ENCODE measurements around the gene WDR74.
"Not testable (repeated sequence)": the region's sequence is repeated elsewhere in the genome, so short reads cannot be mapped to it uniquely, and the experiment has no call there.

WDR74 gene

DNA sequence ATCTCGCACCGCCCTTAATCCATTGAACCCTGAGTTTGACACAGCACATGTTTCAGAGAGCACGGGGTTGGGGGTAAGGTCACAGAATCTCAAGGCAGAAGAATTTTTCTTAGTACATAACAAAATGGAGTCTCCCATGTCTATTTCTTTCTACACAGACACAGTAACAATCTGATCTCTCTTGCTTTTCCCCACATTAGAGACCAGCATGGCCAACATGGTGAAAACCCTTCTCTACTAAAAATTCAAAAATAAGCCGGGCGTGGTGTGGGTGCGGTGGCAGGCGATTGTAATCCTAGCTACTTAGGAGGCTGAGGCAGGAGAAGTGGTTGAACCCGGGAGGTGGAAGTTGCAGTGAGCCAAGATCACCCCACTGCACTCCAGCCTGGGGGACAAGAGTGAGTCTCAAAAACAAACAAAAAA is 19.9 kb upstream of the WDR74 start:
- not testable (repeated sequence) for DNase-seq

DNA sequence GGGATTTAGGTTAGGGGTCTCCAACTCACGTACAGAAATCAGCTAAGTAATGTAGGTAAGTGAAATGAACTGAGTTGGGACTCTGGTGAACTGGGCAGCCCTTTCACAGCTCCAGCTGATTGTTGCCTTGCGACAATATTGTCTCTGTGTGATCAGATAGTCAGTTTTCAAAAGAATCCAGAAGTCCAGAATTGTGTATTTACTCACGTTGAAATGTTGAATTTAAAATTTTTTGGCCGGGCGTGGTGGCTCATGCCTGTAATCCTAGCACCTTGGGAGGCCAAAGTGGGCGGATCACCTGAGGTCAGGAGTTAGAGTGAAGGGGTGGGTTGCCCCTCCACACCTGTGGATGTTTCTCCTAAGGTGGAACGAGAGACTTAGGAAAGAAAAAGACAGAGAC is 18.8 kb upstream of the WDR74 start:
- DNase-seq = no peak

DNA sequence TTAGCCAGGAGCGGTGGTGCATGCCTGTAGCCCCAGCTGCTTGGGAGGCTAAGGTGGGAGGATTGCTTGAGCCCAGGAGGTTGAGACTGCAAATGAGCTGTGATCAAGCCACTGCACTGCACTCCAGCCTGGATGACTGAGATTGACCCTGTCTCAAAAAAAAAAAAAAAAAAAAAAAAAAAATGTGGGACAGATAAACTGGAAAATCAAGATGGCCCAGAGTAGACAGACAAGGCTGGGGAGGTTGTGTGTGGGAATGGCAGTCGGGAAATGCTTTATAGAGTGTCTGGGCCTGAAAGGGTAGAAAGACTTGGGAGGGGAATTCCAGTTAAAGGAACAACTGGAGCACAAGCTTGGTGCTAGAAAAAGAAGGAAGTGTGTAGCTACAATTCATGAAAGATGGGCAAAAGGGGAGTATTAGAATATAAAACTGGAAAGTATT is 18.2 kb upstream of the WDR74 start:
- DNase-seq = no peak

DNA sequence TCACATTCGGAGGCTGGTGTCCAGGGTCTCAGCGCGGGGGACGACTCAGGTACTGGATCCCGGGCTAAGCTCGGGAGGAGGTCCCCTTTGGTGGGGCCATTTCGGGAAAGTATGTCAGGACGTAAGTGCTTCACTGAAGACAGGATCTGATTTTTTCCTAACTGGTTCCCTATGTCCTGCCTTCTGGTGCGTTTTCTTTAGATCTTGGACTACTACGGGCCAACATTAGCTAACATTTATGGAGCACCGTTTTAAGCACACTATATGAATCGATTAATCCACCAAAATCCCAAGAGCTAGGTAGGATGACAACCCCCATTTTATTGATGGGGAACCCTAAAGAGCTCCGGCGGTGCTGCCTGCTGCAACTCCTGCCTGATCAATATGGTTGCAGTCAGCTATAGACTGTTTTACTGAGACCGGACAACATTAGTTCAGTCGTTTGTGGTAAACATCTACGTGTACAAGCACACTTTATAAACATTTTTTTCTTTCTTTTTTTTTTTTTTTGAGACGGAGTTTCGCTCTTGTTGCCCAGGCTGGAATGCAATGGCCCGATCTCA is 17.0 kb upstream of the WDR74 start:
- no peak for DNase-seq

DNA sequence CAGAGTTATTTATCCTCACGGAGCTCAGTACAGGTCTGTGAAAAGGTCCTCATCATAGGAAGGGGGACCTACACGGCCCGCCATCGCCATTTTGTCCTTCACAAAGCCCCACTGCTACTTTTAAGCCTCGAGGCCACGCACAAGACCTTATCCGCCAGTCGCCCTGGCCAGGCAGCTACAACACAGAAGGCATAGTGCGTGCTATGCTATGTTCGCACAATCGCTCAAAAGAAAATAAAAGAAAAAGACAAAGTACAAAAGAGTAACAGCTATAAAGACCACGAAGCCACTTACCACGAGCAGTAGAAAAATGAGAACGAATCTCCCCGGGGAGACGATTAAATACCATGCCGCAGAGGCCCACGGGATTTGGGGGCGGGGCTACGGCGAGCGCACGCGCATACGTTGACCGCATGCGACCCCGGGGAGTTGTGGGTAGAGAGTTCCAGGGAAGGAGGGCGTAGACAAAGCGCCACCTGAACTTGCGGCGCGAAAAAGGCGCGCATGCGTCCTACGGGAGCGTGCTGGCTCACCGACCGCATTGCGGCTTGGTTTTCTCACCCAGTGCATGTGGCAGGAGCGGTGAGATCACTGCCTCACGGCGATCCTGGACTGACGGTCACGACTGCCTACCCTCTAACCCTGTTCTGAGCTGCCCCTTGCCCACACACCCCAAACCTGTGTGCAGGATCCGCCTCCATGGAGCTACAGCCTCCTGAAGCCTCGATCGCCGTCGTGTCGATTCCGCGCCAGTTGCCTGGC is 16.4 kb upstream of the WDR74 start:
- peak; percentile 92 to 94 for DNase-seq

DNA sequence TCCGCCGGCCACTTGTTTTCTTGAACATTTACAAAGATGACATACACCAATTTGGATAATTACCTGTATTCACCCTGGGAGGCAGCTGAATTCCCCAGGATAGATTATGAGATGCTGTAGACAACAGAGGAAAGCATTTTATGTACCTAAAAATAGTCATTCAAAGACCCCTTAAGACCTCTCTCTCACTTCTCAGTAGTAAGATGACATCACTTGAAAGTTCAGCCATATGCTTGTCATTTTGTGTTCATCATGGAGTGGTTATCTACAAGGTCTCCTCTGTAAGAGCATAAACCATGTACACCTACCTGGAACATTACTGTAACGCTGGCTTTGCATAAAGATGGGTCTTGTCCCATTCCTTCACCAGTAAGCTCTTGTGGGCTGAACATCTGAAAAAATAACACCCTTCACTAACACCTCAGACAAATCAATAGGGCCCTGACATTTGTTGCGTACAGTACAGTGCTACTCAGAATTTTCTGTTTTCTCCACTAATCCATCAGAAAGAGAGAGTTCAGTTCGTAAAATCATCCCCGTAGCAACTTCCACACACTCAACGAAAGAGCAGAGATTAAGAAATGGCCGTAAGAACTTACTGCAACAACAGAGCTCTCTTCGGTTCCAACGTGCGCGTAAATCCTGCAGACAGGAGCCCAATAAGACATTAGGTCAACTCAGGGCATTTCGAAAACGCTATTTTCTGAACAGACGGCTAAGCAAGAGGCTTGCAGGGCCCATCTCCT is 15.6 kb upstream of the WDR74 start:
- no peak for DNase-seq

DNA sequence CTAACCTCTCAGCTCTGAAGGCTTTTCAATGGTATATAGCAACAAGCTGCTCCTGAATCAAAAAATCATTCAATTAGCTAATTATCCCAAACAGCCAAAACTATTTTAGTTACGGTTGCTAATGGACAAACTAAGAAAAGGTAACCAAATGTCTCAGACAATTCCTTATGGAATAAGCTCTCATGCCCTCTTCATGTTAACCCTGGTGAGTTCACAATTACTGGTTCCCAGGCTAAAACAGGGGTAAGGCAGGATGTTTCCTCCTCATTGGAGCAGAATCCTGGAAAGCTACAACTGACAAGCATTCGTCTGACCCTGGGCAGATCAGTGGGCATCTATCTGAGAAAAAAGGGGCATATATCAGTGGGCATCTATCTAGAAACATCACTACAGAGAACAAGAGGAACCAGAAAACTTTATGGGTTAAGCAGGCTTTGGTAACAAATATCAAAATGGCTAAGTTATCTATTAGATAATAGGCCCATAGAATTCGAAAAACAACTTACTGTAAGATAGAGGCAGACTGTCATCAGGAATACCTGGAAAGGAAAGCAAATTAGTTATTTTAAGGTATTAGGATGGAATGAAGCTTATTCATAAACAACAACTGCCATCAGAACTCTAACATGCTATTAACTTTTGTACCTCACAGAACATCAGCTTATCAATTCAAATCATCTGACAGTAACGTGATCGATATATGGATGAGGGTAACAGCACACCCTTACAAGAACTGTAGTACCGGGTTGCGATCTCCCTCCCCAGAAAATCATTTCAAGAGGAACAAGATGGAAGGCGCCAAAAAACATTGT is 14.8 kb upstream of the WDR74 start:
- no peak for DNase-seq

DNA sequence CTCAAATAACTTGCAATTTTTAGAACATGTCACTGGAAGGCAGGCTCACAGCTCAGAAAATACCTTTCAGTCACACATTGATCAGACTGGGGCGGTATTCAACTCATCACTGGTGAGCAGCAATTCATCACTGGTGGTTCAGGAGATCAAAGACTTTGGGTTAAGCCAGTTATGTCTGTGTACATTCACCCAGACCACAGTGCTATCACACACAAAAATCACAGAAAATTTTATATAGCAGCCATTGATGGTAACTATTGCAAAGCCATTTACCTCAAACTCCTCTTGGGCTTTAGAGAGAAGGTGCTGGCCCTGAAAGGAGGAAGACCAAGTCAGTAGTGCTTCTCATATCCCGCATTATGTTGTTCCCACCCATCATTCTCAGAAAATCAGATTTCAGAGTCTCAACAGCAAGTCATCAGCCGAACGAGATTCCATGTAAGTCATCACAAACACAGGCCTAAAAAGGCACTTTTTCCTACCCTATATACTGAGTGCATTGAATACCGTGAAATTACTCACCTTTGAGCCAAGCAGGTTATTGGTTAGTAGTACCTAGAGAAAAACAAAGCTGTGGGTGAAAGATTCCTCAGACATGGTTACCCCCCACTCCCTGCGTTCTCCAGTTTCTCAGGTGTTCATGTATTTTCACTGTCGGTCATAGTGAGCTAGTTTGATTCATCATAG is 14.0 kb upstream of the WDR74 start:
- DNase-seq = no peak

DNA sequence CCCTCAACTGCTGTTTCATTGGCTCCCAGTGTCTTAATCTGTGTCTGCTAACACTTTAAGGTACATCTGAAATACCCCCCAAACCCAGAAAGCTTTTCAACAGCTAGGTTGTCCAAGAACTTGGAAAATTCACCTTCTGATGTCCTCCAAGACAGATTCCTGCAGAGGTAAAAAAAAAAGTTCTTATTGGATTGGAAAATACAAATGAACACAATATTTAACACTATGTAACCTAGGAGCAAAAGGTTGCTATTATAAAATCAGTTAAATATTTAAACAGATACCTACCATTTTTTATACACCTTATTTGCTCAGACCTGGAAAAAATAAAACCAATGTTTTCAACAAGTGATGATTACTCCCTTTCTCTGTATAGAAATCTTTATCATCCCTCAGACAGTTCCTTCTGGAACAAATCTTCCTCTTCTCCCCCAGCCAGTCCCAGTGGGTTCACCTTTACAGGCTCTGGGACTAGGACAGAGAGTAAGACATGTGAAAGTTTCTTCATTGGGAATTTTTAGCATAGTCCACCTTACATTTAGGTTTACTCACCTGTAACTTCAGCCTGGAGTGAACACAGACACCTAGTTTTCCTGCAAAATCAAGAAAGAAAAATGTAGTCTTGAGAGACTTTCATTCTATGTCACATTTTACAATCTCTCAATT is 13.3 kb upstream of the WDR74 start:
- DNase-seq = no peak

DNA sequence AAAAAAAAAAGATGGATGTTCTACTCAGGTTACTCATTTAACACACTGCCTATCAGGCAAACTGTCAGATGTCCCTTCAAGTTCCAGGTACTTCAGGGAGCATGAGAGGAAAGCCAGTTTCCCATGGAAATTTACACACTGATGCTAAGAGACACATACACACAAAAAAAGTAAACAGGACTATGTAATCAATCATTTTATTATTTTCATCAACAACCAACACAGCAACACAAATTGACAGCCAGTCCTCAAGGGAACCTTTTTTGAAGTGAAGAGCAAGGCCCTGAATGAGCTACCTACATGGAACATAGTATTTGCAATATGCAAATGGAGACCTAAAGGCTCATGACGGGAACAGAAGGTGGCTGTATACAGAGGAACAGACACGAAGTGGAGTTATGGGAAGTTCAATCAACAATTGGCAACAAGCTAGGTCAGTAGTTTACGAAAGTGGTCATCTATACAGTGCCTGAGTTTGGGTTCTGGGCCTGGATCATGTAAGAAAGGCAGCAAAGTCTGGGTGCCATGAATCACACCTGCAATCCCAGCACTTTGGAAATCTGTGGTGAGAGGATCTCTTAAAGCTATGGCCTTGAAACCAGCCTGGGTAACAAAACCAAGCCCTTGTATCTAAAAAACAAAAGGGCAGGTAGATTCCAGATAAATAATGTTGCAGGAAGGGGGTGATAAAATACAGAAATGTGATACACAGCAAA is 12.6 kb upstream of the WDR74 start:
- no peak for DNase-seq

DNA sequence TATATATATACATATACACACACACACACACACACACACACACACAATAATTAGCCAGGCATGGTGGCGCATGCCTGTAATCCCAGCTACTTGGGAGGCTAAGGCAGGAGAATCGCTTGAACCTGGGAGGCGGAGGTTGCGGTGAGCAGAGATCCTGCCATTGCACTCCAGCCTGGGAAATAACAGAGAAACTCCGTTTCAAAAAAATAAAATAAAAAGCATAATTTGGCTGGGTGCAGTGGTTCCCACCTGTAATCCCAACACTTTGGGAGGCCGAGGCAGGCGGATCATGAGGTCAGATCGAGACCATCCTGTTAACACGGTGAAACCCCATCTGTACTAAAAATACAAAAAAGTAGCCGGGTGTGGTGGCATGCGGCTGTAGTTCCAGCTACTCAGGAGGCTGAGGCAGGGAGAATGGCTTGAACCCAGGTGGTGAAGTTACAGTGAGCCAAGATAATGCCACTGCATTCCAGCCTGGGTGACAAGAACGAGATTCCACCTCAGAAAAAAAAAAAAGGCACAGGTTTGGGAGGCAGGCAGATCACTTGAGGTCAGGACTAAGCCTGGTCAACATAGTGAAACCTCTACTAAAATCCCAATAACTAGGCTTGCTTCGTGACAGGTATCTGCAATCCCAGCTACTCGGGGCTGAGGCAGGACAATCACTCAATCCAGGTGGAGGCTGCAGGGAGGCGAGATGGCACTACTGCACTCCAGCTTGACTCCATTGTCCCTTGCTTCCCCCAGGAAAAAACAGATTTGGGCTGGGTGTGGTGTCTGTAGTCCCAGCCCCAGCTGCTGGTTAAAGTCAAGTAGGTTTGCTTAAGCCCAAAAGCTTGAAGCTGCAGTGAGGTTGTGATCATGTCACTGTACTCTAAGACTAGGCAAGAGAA is 11.8 kb upstream of the WDR74 start:
- DNase-seq = no peak

DNA sequence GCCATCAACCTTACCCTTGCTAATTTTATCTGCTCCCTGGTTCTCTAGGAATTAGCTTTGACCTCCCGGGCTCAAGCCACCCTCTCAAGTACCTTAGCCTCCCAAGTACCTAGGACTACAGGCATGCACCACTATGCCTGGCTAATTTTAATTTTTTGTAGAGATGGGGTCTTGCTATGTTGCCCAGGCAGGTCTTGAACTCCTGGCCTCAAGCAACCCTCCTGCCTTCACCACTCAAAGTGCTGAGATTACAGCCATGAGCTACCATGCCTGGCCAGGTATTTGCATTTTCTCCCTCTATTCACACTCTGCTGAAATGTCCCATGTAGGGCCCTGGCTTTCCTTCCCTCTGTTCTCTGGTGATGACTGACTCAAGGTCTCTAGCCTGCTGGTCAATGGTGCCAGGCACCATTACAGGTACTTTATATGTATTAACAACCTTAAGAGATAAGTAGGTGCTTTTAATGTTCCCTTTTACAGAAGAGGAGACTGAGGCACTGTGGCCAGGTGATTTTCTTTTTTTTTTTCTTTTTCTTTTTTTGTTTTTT is 8.5 kb upstream of the WDR74 start:
- DNase-seq = no peak

DNA sequence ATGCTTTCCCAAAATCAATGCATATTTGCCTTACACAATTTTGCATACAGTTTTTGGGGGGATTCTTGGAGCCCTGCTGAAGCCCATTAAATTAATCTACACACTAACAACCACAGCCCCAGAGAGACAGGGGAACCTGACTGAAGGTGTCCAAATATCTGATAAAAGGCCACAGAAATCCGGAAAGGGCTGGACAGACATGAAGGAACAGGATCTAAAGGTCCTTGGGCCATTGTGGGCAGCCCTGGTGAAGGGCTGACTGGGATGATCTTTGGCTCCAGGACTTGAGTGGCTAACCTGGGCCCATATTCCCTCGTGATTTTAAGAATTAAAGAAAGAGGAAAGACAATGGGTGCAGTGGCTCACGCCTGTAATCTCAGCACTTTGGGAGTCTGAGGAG is 6.8 kb upstream of the WDR74 start:
- DNase-seq = no peak

DNA sequence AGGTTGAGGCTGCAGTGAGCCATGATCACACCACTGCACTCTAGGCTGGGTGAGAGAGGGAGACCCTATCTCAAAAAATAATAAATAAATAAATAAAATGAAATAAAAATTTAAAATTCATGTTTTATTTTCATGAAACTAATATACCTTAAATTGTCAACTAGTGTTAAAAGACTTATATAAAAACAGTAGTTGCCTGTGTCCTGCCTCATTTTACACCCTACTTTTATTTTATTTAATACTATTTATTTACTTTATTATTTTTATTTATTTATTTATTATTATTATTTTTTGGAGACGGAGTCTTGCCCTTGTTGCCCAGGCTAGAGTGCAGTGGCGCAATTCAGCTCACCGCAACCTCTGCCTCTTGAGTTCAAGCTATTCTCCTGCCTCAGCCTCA is 4.8 kb upstream of the WDR74 start:
- DNase-seq = no peak

DNA sequence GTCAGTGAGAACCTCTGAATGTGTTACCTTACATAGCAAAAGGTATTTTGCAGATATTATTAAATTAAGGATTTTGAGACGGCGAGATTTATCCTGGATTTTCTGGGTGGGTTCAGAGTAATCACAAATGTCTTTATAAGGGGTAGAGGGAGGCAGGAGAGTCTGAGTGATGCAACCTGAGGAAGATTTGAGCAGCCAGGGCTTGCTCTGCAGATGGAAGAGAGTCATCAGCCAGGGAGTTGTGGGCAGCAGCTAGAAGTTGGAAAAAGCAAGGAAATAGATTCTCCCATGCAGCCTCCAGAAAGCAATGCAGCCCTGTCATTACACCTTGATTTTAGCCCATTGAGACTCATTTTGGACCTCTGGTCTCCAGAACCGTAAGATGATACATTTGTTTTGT is 4.1 kb upstream of the WDR74 start:
- no peak for DNase-seq

DNA sequence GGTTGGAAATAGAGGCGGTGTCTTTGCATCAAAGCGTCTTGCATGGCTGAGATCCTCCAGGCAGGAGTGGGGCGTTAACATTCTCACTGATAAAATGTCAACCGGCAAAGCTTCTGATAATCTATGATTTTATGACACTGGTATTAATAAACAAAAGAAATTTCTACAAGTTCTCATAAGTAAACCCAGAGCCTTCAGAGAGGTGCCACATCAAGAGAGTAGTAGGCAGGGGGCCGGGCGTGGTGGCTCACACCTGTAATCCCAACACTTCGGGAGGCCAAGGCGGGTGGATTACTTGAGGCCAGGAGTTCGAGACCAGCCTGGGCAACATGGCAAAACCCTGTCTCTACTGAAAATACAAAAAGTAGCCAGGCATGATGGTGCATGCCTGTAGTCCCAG is 3.5 kb upstream of the WDR74 start:
- DNase-seq = not testable (repeated sequence)

DNA sequence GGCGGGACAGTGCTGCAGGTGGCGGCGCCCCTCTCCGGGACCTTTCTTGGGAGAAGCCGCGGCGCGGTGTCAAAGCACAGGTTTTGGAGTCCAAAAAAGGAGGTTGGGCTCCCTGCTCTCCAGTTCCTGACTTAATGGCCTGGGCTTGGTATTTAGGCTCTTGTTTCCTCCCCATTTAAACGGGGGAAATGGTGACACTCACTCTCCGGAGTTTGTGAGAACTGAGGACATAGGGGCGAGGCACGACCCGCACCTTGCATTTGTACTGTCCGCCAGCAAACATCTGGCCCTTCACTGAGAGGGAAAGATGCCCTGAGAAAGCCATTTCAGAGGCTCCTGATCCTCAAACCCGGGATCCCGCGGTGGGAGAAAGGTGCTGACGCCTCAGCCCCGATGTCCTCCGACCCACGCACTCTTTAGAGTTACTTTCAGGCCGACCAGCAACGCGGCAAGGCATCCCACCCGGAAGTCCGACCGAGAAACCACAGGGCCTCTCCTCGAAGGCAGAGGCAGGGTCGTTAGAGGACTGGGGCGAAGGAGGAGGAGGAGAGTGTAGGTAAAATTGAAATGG is 2.9 kb upstream of the WDR74 start:
- peak in 1 of 2 donors; percentile 13 for DNase-seq

DNA sequence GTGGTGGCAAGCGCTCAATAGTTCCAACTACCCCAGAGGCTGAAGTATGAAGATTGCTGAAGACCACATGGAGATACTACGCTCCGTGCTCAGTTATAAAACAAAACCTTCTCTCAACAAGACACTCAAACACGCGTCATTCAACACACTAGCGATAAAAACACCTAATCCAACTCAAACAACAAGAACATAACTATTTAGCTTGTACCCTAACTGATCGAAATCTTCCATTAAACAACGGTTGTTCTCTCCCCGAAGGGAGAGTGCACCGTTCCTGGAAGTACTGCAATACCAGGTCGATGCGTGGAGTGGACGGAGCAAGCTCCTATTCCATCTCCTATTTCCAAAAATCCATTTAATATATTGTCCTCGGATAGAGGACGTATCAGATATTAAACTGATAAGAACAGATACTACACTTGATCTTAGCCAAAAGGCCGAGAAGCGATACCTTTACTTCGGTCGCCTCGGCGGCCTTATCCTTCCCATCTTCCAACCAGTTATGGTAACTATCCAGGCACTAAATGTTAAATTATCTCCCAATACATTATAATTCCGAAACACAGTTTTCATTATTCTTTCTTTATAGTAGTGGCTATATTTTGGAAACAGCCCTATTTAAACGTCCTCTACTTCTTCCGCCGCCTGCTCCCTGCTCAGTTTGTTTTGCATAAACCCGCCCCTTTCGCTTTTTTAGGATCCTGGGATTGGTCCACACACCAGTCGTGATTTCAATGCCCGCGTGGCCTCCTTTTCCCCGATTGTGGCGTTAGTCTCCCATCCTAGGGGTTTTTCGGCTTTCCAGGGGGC is 2.2 kb upstream of the WDR74 start:
- peak; percentile 74 to 98 for DNase-seq
